ENCODE data around the gene PRRT1. TPM values are rescaled to one million over a fixed set of nuclear protein-coding genes. Genes with fewer than 3 reads are reported as not detected.
A peak's percentile ranks its signal among the peaks of the same experiment; 100 is the strongest.

Gene PRRT1
- total RNA-seq: under 1 TPM; 0.35 to 0.55 TPM
- polyA plus RNA-seq: 0.72 TPM

DNA sequence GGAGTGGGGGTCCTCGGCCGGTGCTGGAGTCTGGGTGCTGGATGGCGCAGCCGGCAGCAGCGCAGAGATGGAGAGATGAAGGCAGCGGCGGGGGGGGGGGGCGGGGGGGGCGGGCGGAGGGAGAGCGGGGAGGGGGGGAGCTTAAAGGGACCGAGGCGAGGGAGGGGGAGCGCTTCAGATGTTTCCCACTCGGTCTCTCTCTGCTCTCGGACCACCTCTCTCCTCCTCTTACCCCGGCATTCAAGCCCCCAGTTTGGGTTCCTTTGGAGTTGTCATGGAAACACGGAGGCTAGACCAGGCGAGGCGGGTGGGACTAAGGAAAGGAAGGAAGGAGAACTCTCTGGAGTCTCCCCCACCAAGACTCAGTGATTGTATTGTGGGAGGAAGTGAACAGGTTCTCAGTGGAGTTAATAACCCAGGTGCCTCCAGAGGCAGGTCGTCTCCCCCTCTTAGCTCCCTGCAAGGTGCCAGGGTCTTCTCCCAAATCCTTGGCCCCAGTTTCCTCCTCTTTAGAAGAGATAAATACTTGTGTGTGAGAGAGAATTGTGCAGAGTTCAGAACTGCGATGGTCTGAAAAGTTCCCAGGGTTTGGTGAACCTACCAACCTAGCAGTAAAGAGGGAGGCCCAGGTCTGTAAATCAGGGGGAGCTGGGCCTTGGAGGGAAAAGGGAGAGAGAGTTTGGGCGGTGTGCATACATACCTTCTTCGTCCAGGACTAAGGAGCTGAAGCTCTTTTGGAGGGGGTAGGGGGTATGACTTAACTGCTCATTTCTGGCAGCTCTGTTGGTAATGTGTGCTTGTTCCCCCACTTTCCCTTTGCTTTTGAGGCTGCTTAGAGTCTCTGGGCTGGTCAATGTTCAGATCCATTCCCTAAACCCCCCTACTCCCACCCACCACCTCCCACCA, at the start of gene PRRT1:
PRRT1 (minus strand) TSS at position 77 of the 906 bp plus-strand sequence. CDS start 112 bp downstream, outside the sequence.
- Histone ChIP-seq H3K4me3 (ENCODE audit: low read length) (peak within 1 kb of the TSS; percentile 44), H3K27me3 (ENCODE audit: insufficient read depth, low read length, poor library complexity, severe bottlenecking) (no peaks in the 10 kb centered on the region), H3K4me1 (ENCODE audit: insufficient read depth, low read length) (peaks cover 27% of the 10 kb centered on the region), H3K27ac (ENCODE audit: low read depth, low read length) (peak within 1 kb of the TSS; percentile 82), H3K9me3 (ENCODE audit: low read length) (no peaks in the 10 kb centered on the region), H3K36me3 (ENCODE audit: insufficient read depth, low read length) (peaks cover 6% of the 10 kb centered on the region)
- H3K9me3 Mint-ChIP-seq: peaks cover 0 to 6% (median 0%) of the 10 kb centered on the region in 5 donors
- peak within 1 kb of the TSS in 7 of 8 donors; percentile 36 to 91 (median 85) for H3K27ac Mint-ChIP-seq
- DNase-seq: peak in 1 of 5 donors; percentile 36
- ChIA-PET CTCF (interaction anchor here (0.6 to 1.9 kb wide), 7 partner anchors 19 to 1367 kb away, joined by 3 to 4 read pairs (median 3); no protein-coding TSS in a partner anchor), POLR2A (no interaction called here)
- H3K36me3 Mint-ChIP-seq: peaks cover 0 to 11% (median 8%) of the 10 kb centered on the region in 3 donors
- peaks cover 23 to 34% of the 10 kb centered on the region in 2 donors for H3K27me3 Mint-ChIP-seq
- peaks cover 50 to 77% (median 58%) of the 10 kb centered on the region in 3 donors for H3K4me1 Mint-ChIP-seq
- peak within 1 kb of the TSS; percentile 23 to 98 (median 74) for H3K4me3 Mint-ChIP-seq

DNA sequence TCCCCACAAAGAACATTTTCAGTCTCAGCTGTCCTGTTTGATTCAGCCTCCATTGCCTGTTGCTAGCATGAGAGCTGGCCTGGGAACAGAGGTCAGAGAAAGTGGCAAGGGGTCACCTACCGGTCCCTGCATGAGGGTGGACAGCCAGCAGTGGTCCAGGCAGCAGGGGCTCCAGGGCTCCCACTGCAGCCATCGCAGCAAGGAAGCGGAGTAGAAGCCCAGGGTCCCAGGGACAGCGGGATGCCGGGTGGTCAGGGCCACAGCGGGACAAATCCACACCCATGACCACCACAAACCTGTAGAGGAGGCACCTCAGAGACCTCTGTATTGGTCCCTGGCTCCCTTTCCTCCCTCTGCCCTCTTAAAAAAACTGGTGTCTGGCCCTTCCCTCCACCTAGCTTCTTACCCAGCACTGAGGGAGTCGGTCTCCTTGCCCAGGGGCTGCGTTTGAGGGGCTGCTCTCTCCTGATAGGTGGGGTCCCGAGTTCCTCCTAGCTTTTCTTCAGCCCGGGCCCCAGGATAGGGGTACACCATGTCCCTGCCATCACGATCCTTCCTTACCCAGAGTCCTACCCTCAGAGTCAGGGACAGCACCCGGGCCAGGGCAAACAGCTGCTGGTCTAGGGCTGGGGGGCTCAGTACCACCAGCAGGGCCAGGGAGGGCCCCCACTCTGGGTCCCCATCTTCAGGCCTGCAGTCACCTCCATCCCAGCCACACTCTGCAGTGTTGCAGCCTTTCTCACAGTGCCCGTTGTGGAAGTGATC, 49.2 kb upstream of the PRRT1 start:
- peaks cover 5 to 10% (median 6%) of the 10 kb centered on the region in 3 donors for H3K4me1 Mint-ChIP-seq
- H3K27ac Mint-ChIP-seq: no peak overlapping the region
- H3K9me3 Mint-ChIP-seq: no peaks in the 10 kb centered on the region
- Histone ChIP-seq H3K9me3 (ENCODE audit: low read length) (no peaks in the 10 kb centered on the region), H3K27me3 (ENCODE audit: insufficient read depth, low read length, poor library complexity, severe bottlenecking) (no peaks in the 10 kb centered on the region), H3K27ac (ENCODE audit: low read depth, low read length) (no peak overlapping the region), H3K4me1 (ENCODE audit: insufficient read depth, low read length) (peaks cover 7% of the 10 kb centered on the region), H3K36me3 (ENCODE audit: insufficient read depth, low read length) (no peaks in the 10 kb centered on the region), H3K4me3 (ENCODE audit: low read length) (no peak overlapping the region)
- H3K4me3 Mint-ChIP-seq: no peak overlapping the region
- CTCF ChIA-PET: interaction anchor here (1.0 kb wide), 1 partner anchor 8 kb away, joined by 3 read pairs; the partner anchor contains the start of gene GPSM3
- peaks cover 0 to 6% (median 0%) of the 10 kb centered on the region in 3 donors for H3K36me3 Mint-ChIP-seq
- POLR2A ChIA-PET: no interaction called here
- peaks cover 3 to 11% of the 10 kb centered on the region in 2 donors for H3K27me3 Mint-ChIP-seq
- DNase-seq: no peak

DNA sequence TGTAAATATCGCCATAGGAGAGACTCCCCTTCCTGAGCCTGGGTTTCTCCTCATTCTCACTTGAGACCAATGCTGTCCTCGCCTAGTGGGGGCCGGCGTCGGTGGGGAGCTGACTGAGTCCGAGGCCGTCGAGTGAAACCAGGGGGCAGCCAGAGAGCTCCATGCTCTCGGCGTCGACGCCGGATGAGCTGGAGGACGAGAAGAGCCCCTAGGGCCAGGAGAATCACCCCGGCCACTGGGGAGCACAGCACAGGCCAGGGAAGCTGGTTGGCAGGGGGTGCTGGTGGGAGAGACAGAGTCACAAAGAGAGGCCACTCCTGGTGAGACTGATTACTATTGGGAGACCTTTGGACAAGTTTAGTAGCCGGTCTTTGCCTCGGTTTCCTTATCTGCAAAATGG, 47.1 kb upstream of the PRRT1 start:
- Mint-ChIP-seq H3K4me3 (peak overlapping the region in 2 of 7 donors; percentile 24 to 72), H3K9me3 (no peaks in the 10 kb centered on the region), H3K4me1 (peaks cover 21 to 26% (median 22%) of the 10 kb centered on the region in 3 donors), H3K36me3 (peaks cover 0 to 8% (median 0%) of the 10 kb centered on the region in 3 donors), H3K27ac (peak overlapping the region in 3 of 8 donors; percentile 23 to 58 (median 55)), H3K27me3 (peaks cover 0 to 11% of the 10 kb centered on the region in 2 donors)
- H3K9me3 ChIP-seq (ENCODE audit: low read length): no peaks in the 10 kb centered on the region
- no peak overlapping the region for H3K27ac ChIP-seq (ENCODE audit: low read depth, low read length)
- POLR2A ChIA-PET: no interaction called here
- H3K27me3 ChIP-seq (ENCODE audit: insufficient read depth, low read length, poor library complexity, severe bottlenecking): no peaks in the 10 kb centered on the region
- DNase-seq: no peak
- CTCF ChIA-PET: no interaction called here
- H3K4me3 ChIP-seq (ENCODE audit: low read length): no peak overlapping the region
- H3K36me3 ChIP-seq (ENCODE audit: insufficient read depth, low read length): no peaks in the 10 kb centered on the region
- peaks cover 22% of the 10 kb centered on the region for H3K4me1 ChIP-seq (ENCODE audit: insufficient read depth, low read length)

DNA sequence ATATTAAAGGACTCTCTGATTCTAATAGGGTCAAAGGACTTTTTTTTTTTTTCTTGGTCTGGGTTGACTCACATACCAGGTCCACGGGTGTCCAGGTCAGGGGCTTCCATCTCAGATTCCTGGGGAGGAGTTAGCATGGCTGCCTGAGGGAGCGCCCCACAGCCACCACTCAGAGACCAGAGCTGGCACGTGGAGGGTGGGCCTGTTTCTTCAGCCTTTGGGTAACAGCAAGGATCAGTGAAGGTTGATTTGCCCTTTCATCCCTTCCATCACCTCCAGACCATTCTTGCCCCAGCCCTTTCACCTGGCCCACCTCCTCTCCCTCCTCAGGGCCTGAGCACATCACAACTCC, 46.6 kb upstream of the PRRT1 start:
- peaks cover 0 to 8% (median 0%) of the 10 kb centered on the region in 3 donors for H3K36me3 Mint-ChIP-seq
- no peaks in the 10 kb centered on the region for H3K27me3 ChIP-seq (ENCODE audit: insufficient read depth, low read length, poor library complexity, severe bottlenecking)
- H3K9me3 ChIP-seq (ENCODE audit: low read length): no peaks in the 10 kb centered on the region
- H3K4me1 ChIP-seq (ENCODE audit: insufficient read depth, low read length): peaks cover 27% of the 10 kb centered on the region
- no peak overlapping the region for H3K27ac ChIP-seq (ENCODE audit: low read depth, low read length)
- no peaks in the 10 kb centered on the region for H3K36me3 ChIP-seq (ENCODE audit: insufficient read depth, low read length)
- peak overlapping the region in 5 of 8 donors; percentile 42 to 99 (median 68) for H3K27ac Mint-ChIP-seq
- H3K9me3 Mint-ChIP-seq: no peaks in the 10 kb centered on the region
- H3K27me3 Mint-ChIP-seq: peaks cover 2 to 8% of the 10 kb centered on the region in 2 donors
- no peak for DNase-seq
- H3K4me3 Mint-ChIP-seq: peak overlapping the region in 4 of 7 donors; percentile 4 to 92 (median 55)
- CTCF ChIA-PET: no interaction called here
- peaks cover 27 to 32% (median 28%) of the 10 kb centered on the region in 3 donors for H3K4me1 Mint-ChIP-seq
- POLR2A ChIA-PET: interaction anchor here (0.5 kb wide), 1 partner anchor 56 kb away, joined by 4 read pairs; no protein-coding TSS in a partner anchor
- no peak overlapping the region for H3K4me3 ChIP-seq (ENCODE audit: low read length)

DNA sequence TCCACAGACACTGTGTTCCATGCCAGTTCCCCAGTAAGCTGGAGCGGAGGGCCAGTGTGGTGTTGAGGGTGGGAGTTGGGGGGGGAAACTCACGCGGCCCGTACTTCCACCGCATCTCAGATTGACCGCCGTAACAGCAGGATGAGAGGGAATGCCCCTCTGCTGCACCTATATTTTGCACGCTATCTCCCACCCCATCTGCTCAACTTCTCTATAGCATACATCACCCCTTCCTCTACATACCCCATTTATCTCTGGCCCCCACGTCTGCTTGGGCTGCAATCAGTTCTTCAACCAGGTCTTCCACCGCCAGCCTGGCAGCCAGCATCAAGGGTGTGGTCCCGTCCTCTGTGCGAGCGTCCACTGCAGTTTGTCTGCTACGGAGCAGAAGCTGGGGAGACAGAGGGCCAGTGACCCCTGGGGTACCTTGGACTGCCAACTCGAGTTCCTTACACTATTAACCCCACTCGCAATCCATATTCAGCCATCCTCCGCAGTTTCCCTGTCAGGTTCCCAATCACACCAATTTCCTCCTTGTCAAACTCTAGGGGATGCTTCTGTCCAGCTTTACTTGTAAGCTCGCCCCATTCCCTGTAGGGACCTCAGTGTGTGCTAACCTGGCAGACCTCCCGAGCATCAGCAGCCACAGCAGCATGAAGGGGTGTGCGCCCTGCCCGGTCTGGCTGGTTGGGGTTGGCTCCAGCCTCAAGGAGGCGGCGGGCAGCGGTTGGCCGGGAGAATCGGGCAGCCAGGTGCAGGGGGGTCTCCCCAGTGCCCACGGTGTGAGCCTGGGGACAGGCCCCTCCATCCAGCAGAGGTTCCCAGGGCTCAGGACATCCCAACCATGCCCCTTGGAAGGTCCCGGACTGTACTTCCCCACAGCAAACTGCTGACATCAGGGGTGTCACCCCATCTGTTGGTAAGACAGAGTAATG, 45.2 kb upstream of the PRRT1 start:
- H3K27me3 Mint-ChIP-seq: peaks cover 2 to 7% of the 10 kb centered on the region in 2 donors
- Histone ChIP-seq H3K4me3 (ENCODE audit: low read length) (peak overlapping the region; percentile 78), H3K36me3 (ENCODE audit: insufficient read depth, low read length) (no peaks in the 10 kb centered on the region), H3K9me3 (ENCODE audit: low read length) (no peaks in the 10 kb centered on the region), H3K27me3 (ENCODE audit: insufficient read depth, low read length, poor library complexity, severe bottlenecking) (no peaks in the 10 kb centered on the region), H3K4me1 (ENCODE audit: insufficient read depth, low read length) (peaks cover 34% of the 10 kb centered on the region), H3K27ac (ENCODE audit: low read depth, low read length) (peak overlapping the region; percentile 99)
- peak overlapping the region; percentile 98 to 100 (median 100) for H3K27ac Mint-ChIP-seq
- POLR2A ChIA-PET: no interaction called here
- H3K36me3 Mint-ChIP-seq: peaks cover 0 to 18% (median 0%) of the 10 kb centered on the region in 3 donors
- DNase-seq: peak in 1 of 5 donors; percentile 27
- H3K4me3 Mint-ChIP-seq: peak overlapping the region; percentile 92 to 100 (median 96)
- peaks cover 29 to 37% (median 33%) of the 10 kb centered on the region in 3 donors for H3K4me1 Mint-ChIP-seq
- CTCF ChIA-PET: interaction anchor here (1.3 kb wide), 1 partner anchor 36 kb away, joined by 5 read pairs; no protein-coding TSS in a partner anchor
- no peaks in the 10 kb centered on the region for H3K9me3 Mint-ChIP-seq

DNA sequence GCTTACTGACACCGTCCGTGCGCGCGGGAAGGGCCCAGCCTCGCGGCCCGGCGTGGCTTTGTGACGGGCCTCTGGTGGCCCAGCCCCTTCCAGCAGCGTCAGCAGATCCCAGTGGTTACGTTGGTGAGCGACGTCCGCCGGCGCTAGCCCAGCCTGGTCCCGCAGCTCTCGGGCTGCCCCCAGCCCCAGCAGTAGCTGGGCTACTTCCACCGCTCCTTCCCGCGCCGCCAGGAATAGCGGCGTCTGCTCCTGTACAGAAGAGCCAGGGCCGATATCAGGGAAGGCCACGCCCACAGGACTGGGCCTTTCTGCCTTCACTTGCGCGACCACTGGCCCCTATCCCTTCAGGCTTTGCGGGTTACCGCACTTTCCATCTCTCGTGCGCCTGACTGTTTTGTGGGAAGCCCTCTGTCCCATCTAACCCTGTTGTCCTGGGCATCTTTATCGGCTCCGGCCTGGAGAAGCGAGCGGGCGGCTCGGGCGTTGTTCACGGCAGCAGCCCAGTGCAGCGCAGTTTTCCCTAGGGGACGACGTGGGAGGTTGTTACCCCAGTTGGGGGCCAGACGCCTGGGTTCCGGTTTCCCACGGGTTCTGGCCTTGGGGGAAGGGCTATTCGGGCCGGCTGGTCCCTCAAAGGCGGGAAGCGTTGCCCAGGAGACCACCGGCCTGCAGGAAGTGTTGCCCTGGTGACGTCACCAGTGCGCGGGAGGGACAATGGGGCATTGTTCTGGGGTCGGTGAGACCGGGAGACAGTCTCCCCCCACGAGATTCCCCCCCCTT, 44.4 kb upstream of the PRRT1 start:
- Mint-ChIP-seq H3K9me3 (no peaks in the 10 kb centered on the region), H3K4me3 (peak overlapping the region; percentile 92 to 100 (median 96)), H3K27ac (peak overlapping the region; percentile 98 to 100 (median 100)), H3K27me3 (peaks cover 2 to 7% of the 10 kb centered on the region in 2 donors), H3K36me3 (peaks cover 0 to 26% (median 5%) of the 10 kb centered on the region in 3 donors), H3K4me1 (peaks cover 30 to 43% (median 33%) of the 10 kb centered on the region in 3 donors)
- Histone ChIP-seq H3K27me3 (ENCODE audit: insufficient read depth, low read length, poor library complexity, severe bottlenecking) (no peaks in the 10 kb centered on the region), H3K36me3 (ENCODE audit: insufficient read depth, low read length) (peaks cover 4% of the 10 kb centered on the region), H3K4me1 (ENCODE audit: insufficient read depth, low read length) (peaks cover 34% of the 10 kb centered on the region), H3K9me3 (ENCODE audit: low read length) (no peaks in the 10 kb centered on the region), H3K27ac (ENCODE audit: low read depth, low read length) (peak overlapping the region; percentile 99), H3K4me3 (ENCODE audit: low read length) (peak overlapping the region; percentile 78)
- DNase-seq: peak in 4 of 5 donors; percentile 50 to 85 (median 70)
- CTCF ChIA-PET: interaction anchor here (0.9 to 2.2 kb wide), 13 partner anchors 13 to 642 kb away, joined by 3 to 19 read pairs (median 5); partner anchors contain the start of genes AGPAT1, ATF6B, FKBPL and TAP2
- POLR2A ChIA-PET: interaction anchor here (0.6 to 1.9 kb wide), 12 partner anchors 11 to 1732 kb away, joined by 3 to 34 read pairs (median 4); partner anchors contain the start of genes AGPAT1, ATF6B, FKBPL and NELFE

Data from CD8-positive, alpha-beta memory T cell (primary cell).